GM23248 (cell line): Measurements from ENCODE around the gene TNPO3. TPM values are rescaled to one million over a fixed set of nuclear protein-coding genes. Genes with fewer than 3 reads are reported as not detected.

ENCODE experiments used
- DNase-seq: peaks from one replicate; pipeline ENCODE4 v3.0.0-alpha.2; 2015
- H2AFZ ChIP-seq: fragments of 200-600 bp; sonication (generic); 2 replicates; pipeline ENCODE4 v1.6.1; 2016; ENCODE audit warnings: antibody characterized with exemption
- H3F3A ChIP-seq: fragments of 200-600 bp; sonication (generic); 2 replicates; pipeline ENCODE4 v1.6.1; 2016; ENCODE audit warnings: mild to moderate bottlenecking, antibody characterized with exemption, mixed run types; ENCODE audit not compliant: insufficient read depth
- H3K27ac ChIP-seq: fragments of 200-600 bp; sonication (generic); 2 replicates; pipeline ENCODE4 v1.5.1; 2016; ENCODE audit warnings: mild to moderate bottlenecking
- H3K27me3 ChIP-seq: fragments of 200-600 bp; sonication (generic); replicated peaks from 2 replicates; pipeline ENCODE4 v1.6.1; 2016; ENCODE audit warnings: mild to moderate bottlenecking; ENCODE audit not compliant: insufficient read depth
- H3K36me3 ChIP-seq: fragments of 200-600 bp; sonication (generic); 2 replicates; pipeline ENCODE4 v1.6.1; 2016; ENCODE audit warnings: low read depth, mild to moderate bottlenecking
- H3K4me1 ChIP-seq: fragments of 200-600 bp; sonication (generic); 2 replicates; pipeline ENCODE4 v1.6.1; 2016; ENCODE audit warnings: mild to moderate bottlenecking; ENCODE audit not compliant: insufficient read depth
- H3K4me2 ChIP-seq: fragments of 200-600 bp; sonication (generic); one replicate; pipeline ENCODE4 v1.6.1; 2016; ENCODE audit warnings: mild to moderate bottlenecking; ENCODE audit not compliant: unreplicated experiment
- H3K4me3 ChIP-seq: fragments of 200-600 bp; sonication (generic); 2 replicates; pipeline ENCODE4 v1.5.1; 2016; ENCODE audit warnings: mild to moderate bottlenecking
- H3K79me2 ChIP-seq: fragments of 200-600 bp; sonication (generic); 2 replicates; pipeline ENCODE4 v1.6.1; 2016; ENCODE audit warnings: mild to moderate bottlenecking; ENCODE audit not compliant: insufficient read depth
- H3K9ac ChIP-seq: fragments of 200-600 bp; sonication (generic); 2 replicates; pipeline ENCODE4 v1.6.1; 2016; ENCODE audit warnings: mild to moderate bottlenecking
- H3K9me2 ChIP-seq: fragments of 200-600 bp; sonication (generic); 2 replicates; pipeline ENCODE4 v1.6.1; 2016; ENCODE audit warnings: mixed run types, mild to moderate bottlenecking, moderate library complexity; ENCODE audit not compliant: insufficient read depth
- H3K9me3 ChIP-seq: fragments of 200-600 bp; sonication (generic); one replicate; pipeline ENCODE4 v1.6.1; 2017; ENCODE audit warnings: low read depth
- H4K20me1 ChIP-seq: fragments of 200-600 bp; sonication (generic); 2 replicates; pipeline ENCODE4 v1.6.0; 2016; ENCODE audit not compliant: insufficient read depth
- EZH2 ChIP-seq: fragments of 200-600 bp; sonication (generic); IDR thresholded peaks from 2 replicates; pipeline ENCODE4 v1.6.1; 2018; ENCODE audit warnings: antibody characterized with exemption, mild to moderate bottlenecking; ENCODE audit not compliant: insufficient read depth, poor library complexity, severe bottlenecking
- EZH2phosphoT487 ChIP-seq: fragments of 200-600 bp; sonication (generic); IDR thresholded peaks from 2 replicates; pipeline ENCODE4 v1.6.1; 2018; ENCODE audit warnings: antibody characterized with exemption, moderate library complexity, mild to moderate bottlenecking, low read depth; ENCODE audit not compliant: insufficient read depth
- WGBS, 2 experiments: methylation state at CpG; one replicate each; pipeline ENCODE4 v1.1.6; 2015 to 2017; ENCODE audit warnings: low lambda C conversion rate in 2 of 2, low coverage in 1 of 2; ENCODE audit errors: missing lambda C conversion rate in 2 of 2; 5-methylcytosine and 5-hydroxymethylcytosine counted together
- in situ Hi-C: fragments of 300-500 bp; cut with MboI; formaldehyde crosslinking; loops from 2 replicates; pipeline ENCODE4 v1.15.0; 2020
- polyA plus RNA-seq: library from polyadenylated mRNA; unstranded; fragments of >200 nt; fragmentation: Nextera tagmentation; extraction: Ambion mirVana; gene quantifications from 2 replicates; pipeline ENCODE4 v1.2.1, GENCODE V29; 2016
- total RNA-seq: library from RNA; depleted of rRNA; stranded (reverse); fragments of >200 nt; shearing (Covaris generic); gene quantifications from 2 replicates; pipeline ENCODE4 v1.2.3, GENCODE V29; 2014

The TNPO3 gene
- total and polyA plus RNA-seq, 2 experiments from 2014 or later, result 31.6 to 41.9 TPM

GRCh38 chr7:129030440-129030839 is 24.5 kb downstream of the TNPO3 start:
- no peak for DNase-seq
- H4K20me1 ChIP-seq, result no peaks in the 10 kb centered on the region; the same call in 1 of the 2 replicates
- H3K27ac ChIP-seq, result no peak overlapping the region
- H3K4me1 ChIP-seq, result no peaks in the 10 kb centered on the region
- H2AFZ ChIP-seq, result no peak overlapping the region
- H3K36me3 ChIP-seq, result peaks cover 17% of the 10 kb centered on the region
- no peaks in the 10 kb centered on the region for H3K27me3 ChIP-seq
- no peaks in the 10 kb centered on the region for H3F3A ChIP-seq
- WGBS, 2 experiments, result 99 to 100% methylated on average over 3 of the region's 3 CpGs
- H3K9me3 ChIP-seq, result no peaks in the 10 kb centered on the region
- H3K4me3 ChIP-seq, result no peak overlapping the region
- no peak overlapping the region for H3K9ac ChIP-seq
- H3K4me2 ChIP-seq, result no peak overlapping the region
- H3K9me2 ChIP-seq, result no peaks in the 10 kb centered on the region
- in situ Hi-C loops, result no loop called here
- peaks cover 100% of the 10 kb centered on the region for H3K79me2 ChIP-seq
- TF ChIP-seq EZH2phosphoT487 (no peak), EZH2 (no peak)

DNA sequence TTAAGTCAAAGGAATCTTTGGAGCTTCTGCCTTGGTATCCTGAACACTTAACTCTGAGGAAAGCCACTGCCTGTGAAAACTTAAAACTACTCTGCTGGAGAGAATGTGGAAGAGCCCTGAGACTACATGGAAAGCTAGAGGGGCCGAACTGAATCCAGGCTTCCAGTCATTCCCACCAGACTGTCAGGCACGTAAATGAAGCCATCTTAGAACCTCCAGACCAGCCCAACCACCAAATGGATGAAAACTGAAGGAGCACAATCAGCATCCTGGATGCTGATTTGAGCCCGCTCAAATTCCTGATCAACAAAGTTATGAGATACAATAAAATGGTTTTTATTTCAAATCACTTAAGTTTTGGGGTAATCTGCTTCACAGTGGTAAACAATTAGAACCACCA is 30.8 kb downstream of the TNPO3 start:
- no peaks in the 10 kb centered on the region for H3F3A ChIP-seq
- DNase-seq, result no peak
- H3K9me3 ChIP-seq, result no peaks in the 10 kb centered on the region
- H3K4me3 ChIP-seq, result no peak overlapping the region
- H3K27me3 ChIP-seq, result no peaks in the 10 kb centered on the region
- TF ChIP-seq EZH2 (no peak), EZH2phosphoT487 (no peak)
- no peak overlapping the region for H2AFZ ChIP-seq
- no peak overlapping the region for H3K27ac ChIP-seq
- no peaks in the 10 kb centered on the region; the same call in 1 of the 2 replicates for H4K20me1 ChIP-seq
- H3K9me2 ChIP-seq, result no peaks in the 10 kb centered on the region
- no peak overlapping the region for H3K4me2 ChIP-seq
- in situ Hi-C loops, result no loop called here
- H3K9ac ChIP-seq, result no peak overlapping the region
- peaks cover 100% of the 10 kb centered on the region for H3K79me2 ChIP-seq
- H3K36me3 ChIP-seq, result no peaks in the 10 kb centered on the region
- no peaks in the 10 kb centered on the region for H3K4me1 ChIP-seq
- WGBS, 2 experiments, result 82 to 83% methylated on average over 3 of the region's 3 CpGs

GRCh38 chr7:129021656-129022055 is 33.3 kb downstream of the TNPO3 start:
- H3F3A ChIP-seq, result no peaks in the 10 kb centered on the region
- 95 to 97% methylated on average over 2 of the region's 2 CpGs for WGBS, 2 experiments
- H4K20me1 ChIP-seq, result no peaks in the 10 kb centered on the region
- no peak overlapping the region for H3K9ac ChIP-seq
- no peak overlapping the region for H3K4me2 ChIP-seq
- in situ Hi-C loops, result no loop called here
- no peak overlapping the region for H2AFZ ChIP-seq
- H3K4me3 ChIP-seq, result no peak overlapping the region
- H3K27me3 ChIP-seq, result no peaks in the 10 kb centered on the region
- no peak for DNase-seq
- H3K36me3 ChIP-seq, result peaks cover under 1% of the 10 kb centered on the region; the same call in 1 of the 2 replicates
- no peaks in the 10 kb centered on the region for H3K9me2 ChIP-seq
- H3K9me3 ChIP-seq, result no peaks in the 10 kb centered on the region
- no peak for TF ChIP-seq EZH2
- TF ChIP-seq EZH2phosphoT487, result no peak
- H3K27ac ChIP-seq, result no peak overlapping the region
- H3K4me1 ChIP-seq, result no peaks in the 10 kb centered on the region
- peaks cover 98% of the 10 kb centered on the region for H3K79me2 ChIP-seq

DNA sequence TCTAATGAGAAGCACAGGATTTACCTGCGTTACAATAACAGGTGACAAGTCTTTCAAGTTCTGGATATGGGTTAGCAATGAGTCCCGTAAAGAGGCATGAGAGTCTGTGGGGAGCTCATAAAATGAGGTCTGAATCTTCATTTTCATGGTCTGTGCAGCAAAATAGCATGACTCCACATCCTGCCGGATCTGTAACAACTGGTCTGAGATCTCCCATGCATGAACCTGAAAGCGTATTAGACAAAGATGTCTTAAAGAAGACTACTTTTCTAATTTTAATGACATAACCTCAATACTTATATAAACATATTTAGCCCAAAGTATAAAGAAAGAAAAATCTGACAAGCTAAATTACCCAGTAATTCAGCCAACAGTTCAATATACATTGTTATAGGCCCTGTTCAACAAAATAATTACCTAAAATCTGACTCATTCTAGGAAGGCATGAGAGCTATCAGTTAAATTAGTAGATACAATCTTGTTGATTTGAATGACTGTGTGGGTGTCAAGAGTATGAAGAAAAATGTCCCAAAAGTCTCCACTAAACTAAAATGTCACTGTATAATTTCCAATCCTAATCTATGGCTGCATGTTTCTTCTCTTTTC is 36.9 kb downstream of the TNPO3 start:
- TF ChIP-seq EZH2phosphoT487 (no peak), EZH2 (no peak)
- H3K9me2 ChIP-seq, result no peaks in the 10 kb centered on the region
- in situ Hi-C loops, result no loop called here
- H3K4me3 ChIP-seq, result no peak overlapping the region
- peaks cover 96% of the 10 kb centered on the region for H3K79me2 ChIP-seq
- DNase-seq, result no peak
- H3K27ac ChIP-seq, result no peak overlapping the region
- no peak overlapping the region for H3K9ac ChIP-seq
- H3K9me3 ChIP-seq, result no peaks in the 10 kb centered on the region
- no peak overlapping the region for H2AFZ ChIP-seq
- WGBS, 2 experiments, result 93 to 94% methylated on average over 4 of the region's 4 CpGs
- no peaks in the 10 kb centered on the region for H3K4me1 ChIP-seq
- no peak overlapping the region for H3K4me2 ChIP-seq
- no peaks in the 10 kb centered on the region for H3F3A ChIP-seq
- peaks cover 28% of the 10 kb centered on the region for H3K36me3 ChIP-seq
- peaks cover under 1% of the 10 kb centered on the region; the same call in 1 of the 2 replicates for H4K20me1 ChIP-seq
- H3K27me3 ChIP-seq, result no peaks in the 10 kb centered on the region

DNA sequence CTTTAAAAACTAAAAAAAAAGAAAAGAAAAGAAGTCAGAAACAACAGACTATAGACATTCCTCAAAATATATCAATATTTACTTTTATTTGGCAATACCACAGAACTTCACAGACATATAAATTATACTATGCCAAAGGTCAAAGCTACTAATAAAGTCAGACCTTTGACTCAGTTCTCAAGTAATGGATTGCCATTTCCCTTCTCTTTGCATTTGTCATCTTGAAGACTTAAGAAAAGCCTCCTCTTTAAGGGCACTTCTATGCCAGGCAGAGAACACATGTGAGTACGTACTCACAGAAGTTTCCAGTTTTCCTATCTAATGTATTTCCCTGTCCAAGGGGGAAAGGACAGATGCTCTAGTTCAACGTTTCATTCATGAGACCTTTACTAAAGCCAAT is 37.6 kb downstream of the TNPO3 start:
- Histone ChIP-seq H3K27me3 (no peaks in the 10 kb centered on the region), H3K9me2 (no peaks in the 10 kb centered on the region), H3K4me3 (no peak overlapping the region), H3K9me3 (no peaks in the 10 kb centered on the region), H4K20me1 (peaks cover 5% of the 10 kb centered on the region; the same call in 1 of the 2 replicates), H3K79me2 (peaks cover 96% of the 10 kb centered on the region), H3K4me2 (no peak overlapping the region), H3K9ac (no peak overlapping the region), H3K27ac (no peak overlapping the region), H3K36me3 (peaks cover 28% of the 10 kb centered on the region), H2AFZ (no peak overlapping the region), H3F3A (no peaks in the 10 kb centered on the region), H3K4me1 (no peaks in the 10 kb centered on the region)
- TF ChIP-seq EZH2, result no peak
- in situ Hi-C loops, result no loop called here
- no peak for DNase-seq
- 70 to 86% methylated on average over 2 of the region's 2 CpGs for WGBS, 2 experiments
